HG03469 (cell line): Measurements from ENCODE around the gene SLC25A29.
"Not testable (repeated sequence)": the region's sequence is repeated elsewhere in the genome, so short reads cannot be mapped to it uniquely, and the experiment has no call there.

Experiments
- ATAC-seq: cut with Tn5 transposase; IDR thresholded peaks from one replicate; pipeline ENCODE4 v1.9.1; 2021; ENCODE audit warnings: mild to moderate bottlenecking, moderate library complexity, moderate number of reproducible peaks; ENCODE audit not compliant: unreplicated experiment

Gene SLC25A29

DNA sequence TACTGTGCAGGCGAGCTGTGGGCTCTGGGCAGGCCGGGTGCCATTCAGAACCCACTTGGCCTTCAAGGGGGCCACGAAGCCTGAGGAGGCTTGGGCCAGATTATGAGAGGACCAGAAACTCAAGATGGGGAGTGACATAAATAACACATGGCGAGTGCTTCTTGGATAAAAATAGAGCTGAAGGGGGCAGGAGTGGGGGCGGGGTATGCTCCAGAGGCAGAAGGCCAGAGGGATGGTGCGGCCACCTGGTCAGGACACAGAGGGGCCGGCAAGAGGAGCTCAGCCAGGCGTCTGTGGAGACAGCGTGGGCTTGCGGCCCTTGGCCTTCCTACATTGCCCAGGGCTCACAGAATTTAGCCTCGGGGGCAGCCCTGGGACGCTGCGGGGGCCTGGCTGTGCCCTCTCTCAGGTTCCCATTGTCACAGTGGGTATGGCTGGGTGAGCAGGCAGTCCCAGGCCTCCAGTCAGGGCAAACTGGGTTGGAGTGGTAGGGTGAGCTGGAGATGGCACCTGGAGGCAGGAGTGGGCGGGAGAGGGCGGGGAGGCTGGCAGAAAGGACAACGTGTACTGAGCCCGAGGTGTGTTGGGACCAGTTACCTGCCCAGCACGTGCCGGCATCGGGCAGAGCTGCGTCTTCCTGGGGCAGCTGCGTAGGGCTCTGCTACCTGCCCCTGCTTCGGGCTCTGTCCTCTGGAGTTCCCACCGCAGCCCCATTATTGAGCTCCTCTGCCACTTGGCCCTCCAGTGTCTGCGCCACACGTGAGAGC, 7.4 kb upstream of the SLC25A29 start:
- no peak for ATAC-seq

DNA sequence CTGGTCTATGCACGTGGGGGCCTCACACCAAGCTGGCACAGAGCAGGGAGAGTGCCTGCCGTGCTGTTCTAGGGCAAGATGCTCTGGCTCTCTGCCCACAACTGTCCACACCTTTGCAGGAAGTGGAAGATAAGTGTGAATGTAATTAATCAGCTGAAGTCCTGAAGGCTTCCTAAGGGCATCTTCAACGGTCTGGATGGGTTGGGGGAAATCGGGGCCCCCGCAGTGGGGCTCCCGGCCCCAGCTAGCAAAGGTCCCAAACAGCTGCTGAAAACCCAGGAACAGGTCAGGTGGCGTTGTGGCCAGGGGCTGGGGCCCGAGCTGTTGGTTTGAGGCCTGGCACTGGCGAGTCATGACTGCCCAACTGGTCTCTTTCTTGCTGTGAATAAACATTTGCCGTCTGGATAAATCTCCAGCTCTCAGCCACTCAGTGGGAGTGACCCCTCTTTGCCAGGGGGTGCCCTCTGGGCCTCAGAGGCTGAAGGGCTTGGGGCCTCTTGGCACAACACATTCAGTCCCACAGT, 6.7 kb upstream of the SLC25A29 start:
- no peak for ATAC-seq

DNA sequence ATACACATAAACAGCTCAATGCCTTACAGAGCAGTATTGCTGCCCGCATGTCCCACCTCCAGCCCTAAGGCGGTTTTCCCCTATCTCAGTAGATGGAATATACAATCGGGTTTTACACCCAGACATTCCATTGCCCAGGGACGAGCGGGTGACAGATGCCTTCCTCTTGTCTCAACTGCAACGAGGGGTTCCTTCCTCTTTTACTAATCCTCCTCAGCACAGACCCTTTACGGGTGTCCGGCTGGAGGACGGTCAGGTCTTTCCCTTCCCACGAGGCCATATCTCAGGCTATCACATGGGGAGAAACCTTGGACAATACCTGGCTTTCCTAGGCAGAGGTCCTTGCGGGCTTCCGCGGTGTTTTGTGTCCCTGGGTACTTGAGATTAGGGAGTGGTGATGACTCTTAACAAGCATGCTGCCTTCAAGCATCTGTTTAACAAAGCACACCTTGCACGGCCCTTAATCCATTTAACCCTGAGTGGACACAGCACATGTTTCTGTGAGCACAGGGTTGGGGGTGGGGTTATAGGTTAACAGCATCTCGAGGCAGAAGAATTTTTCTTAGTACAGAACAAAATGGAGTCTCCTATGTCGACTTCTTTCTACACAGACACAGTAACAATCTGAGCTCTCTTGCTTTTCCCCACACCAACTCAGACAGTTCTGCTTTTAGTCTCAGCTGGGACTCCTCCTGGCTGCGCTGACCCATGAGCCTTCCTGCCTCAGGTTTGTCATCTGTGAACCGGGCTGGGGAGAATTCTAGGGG, 6.0 kb upstream of the SLC25A29 start:
- not testable (repeated sequence) for ATAC-seq

DNA sequence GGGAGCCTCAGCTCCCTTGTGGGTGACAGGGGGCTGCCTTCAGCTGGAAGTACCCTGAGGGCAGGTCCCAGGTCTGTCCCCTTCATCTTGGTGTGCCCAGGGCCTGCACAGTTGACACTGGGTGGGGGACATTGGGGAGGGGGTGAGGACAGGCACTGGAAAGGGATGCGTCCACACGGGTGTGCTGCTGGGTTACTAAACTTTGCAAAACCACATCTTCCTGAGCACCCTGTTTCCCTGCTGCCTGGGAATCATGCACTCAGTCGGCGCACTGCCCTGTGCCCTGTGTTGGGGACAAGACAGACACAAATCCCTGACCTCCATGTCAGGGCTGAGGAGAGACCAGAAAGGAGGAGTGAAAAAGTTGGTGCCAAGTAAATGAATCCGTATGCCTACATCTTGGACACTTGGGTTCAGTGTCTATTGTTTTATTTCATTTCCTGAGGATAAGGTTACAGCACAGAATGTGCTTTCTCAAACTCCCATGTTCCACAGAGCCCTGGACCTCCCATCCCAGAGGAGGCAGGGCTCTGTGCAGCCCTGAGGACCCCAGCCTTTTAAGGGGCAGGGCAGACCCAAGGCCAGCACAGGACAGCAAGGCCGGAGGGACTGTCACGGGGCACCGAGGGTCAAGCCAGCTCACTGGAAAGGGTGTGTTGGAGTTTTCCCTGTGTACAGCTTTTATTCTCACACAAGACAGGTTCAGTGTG, 2.9 kb upstream of the SLC25A29 start:
- ATAC-seq: no peak

DNA sequence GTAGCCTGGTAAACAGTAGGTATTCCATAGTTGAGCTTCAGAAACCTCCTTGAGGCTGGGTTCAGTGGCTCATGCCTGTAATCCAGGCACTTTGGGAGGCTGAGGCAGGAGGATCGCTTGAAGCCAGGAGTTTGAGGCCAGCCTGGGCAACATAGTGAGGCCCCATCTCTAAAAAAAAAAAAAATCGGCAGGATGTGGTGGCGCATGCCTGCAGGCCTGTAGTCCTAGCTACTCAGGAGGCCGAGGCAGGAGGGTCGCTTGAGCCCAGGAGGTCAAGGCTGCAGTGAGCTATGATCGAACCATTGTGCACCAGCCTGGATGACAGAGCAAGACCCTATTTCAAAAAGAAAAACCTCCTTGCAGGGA, 2.2 kb upstream of the SLC25A29 start:
- ATAC-seq: not testable (repeated sequence)

DNA sequence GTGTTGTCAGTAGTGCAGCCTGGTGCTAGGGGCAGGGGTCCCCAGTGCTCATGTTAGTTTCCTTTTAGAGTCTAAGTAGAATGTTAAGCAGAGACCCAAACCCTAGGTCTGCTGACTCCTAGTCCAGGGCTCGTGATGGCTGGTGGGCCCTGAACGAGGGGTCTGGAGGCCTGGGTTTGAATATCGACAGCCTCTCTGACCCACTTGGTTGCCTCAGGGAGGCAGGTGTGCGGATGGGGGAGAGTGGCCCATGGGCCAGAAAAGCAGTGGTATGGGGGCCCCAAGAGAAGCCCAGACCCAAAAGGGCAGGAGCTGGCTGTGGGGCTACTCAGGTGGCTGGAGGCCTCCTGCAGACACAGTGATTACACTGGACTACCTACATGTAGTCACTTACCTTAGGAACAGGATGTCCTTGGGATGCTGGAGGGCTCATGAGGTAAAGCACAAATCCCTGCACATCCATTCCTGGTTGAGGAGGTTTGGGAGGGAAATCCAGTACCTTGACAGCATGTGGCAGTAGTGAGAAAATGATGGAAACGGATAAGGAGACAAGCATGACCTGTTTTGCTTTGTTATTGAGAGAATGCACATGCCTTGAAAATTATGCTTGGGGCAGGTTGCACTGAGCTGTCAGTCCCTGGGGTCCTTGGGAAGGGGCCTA, 1.7 kb upstream of the SLC25A29 start:
- ATAC-seq: no peak

DNA sequence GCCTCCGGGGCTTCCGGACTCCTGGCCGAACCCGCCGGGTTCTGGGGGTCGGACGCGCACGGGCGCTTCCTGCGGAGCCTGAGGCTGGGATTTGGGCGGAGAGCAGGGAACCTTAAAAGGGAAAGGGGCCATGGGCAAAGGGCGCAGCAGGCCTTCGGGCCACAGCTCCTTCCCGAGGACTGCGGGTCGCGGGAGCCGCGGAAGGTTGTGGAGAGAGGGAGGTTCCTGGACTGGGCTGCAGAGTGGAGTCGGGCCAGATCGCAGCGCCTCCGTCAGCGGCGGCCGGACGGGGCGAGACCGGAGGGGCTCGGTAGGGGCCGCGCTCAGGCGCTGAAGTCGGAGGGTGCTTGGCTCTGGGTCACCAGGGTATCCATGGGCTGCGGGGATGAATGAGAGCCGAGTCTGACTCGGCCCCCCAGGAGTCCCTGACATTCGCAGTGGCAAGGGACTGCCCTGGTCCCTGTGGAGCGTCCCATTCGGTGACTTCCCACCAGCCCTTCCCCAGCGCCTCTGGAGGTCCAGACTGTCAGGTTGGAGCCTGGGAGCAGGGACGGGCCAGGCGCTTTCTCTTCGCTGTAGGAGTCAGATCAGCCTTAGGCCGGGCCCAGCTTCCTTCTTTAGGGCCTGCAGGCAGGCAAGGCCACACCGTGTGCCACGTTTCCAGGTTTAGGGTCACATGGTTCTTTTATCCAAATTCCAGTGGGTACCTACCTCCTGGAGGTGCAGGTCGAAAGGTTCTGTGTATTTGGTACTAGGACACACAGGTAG, 938 bp upstream of the SLC25A29 start:
- no peak for ATAC-seq

DNA sequence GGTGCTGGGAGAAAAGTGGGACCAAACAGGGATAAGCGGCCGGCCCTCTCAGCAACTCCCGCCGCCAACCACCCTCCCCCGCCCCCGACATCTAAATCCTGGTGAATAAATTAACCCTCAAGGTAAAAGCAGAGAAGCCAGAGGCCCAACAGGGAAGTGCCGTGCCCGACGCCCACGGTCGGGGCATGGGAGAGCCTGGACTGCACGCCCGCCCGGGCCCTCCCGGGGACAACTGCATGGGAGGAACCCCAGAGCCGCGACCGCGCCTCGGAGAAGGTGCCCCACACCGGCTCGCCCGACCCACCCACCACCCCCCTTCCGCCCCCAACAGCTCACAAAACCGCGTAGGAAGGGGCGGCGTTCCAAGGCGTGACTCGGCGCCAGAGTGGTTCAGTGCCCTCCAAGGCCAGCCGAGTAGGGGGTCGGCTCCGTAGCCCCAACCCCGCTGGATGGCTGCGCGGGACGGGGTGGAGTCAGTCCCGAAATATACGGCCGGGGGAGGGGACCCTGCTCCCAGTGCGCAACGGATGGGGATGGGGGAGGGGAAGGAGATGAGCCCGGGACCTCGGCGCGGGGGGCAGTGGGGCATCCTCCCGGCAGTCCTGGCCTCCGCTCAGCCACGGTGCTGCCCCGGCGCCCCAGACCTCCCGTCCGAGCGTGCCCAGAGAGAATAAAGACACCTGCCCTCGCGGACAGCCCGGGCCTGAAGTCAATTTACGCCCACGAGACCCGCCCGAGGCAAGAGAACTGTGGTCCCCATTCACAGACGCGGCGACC, 732 bp downstream of the SLC25A29 start:
- ATAC-seq: no peak

DNA sequence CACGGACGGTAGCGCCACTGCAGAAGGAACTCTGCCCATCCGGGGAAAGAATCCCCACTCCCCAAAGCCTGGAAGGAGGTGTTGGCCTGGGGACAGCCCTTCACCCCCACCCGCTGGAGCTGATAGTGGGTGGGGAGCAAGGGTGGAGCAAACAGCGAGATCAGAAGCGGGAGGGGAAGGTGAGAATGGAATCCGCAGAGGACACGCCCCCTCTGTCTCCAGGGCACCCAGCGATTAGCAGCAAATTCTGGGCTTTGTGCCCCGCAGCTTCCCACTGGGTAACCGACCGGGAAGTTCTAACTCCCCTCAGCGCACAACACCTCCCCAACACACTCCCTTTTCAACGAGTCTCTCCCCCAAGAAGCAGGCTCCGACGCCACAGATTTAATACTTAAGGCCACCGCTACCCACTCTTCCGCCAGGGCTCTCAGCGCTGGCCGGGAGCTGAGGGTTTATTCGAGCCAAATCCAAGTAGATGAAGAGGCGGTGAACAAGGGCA, 1.4 kb downstream of the SLC25A29 start:
- no peak for ATAC-seq

DNA sequence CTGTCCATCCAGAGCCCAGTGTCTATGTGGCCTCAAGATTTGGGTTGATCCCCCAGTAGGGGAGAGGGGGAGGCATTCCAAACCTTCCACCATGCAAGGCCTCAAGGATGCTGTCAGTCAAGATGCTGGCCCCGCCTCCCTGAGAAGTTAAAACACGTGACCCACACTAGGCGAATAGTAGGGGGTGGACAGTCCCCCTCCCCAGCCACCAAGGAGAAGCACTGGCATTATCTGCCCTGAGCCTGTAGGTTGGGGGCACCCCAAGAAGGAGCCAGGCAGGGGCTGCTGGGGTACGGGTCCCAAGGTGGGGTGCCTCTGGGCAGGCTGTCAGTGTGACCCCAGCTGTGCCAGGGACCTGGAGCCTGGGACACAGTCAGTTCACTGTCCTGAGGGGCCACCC, 2.3 kb downstream of the SLC25A29 start:
- ATAC-seq: no peak

DNA sequence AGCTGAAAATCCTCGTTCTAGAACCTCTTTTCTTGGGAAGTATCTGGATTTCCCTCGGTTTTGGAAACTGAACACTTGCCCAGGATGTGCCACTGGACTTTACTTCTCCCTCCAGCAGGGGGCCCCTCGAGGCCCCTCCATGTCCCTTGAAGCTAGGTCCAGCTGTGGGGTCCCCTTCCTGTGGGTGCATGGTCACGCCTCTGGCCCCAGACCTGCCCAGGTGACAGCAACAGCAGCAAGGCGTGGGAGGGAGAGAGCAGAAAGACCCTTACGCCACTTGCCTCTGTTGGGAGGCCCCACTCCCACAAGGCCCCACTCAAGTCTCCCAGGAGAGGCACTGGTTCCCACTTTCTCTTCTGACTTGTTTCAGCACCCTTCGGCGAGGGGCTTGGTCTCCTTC, 3.1 kb downstream of the SLC25A29 start:
- no peak for ATAC-seq

DNA sequence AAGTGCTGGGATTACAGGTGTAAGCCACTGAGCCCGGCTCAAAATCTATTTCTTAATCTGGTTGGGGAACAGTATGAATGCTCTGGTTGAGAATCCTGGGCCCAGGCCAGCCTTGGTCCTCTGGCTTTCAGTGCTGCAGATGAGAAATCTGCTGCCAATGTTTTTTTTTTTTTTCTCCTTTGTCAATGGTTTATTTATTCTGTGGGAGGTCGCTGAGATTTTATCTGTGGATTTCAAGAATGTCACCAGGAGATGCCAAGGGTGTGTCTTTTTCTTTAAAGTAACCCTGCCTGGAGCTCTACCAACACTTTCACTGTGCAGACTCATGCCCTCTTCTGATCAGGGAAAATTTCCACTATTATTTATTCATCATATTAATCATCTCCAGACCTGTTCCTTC, 3.6 kb downstream of the SLC25A29 start:
- no peak for ATAC-seq

DNA sequence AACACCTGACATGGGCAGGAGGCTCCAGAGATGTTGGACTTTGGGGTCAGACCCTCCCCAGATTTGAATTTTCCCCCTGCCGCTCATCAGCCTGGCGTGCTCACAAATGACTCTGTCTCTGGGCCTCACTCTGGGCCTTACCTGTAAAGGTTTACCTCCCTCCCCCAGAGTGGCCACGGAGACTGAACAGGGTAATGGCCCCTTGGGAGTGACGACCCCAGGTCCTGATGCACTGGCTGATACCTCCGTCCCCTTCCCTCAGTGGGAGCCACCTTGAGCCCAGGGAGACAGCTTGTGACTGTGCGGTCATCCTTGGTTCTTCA, 7.0 kb downstream of the SLC25A29 start:
- ATAC-seq: no peak

DNA sequence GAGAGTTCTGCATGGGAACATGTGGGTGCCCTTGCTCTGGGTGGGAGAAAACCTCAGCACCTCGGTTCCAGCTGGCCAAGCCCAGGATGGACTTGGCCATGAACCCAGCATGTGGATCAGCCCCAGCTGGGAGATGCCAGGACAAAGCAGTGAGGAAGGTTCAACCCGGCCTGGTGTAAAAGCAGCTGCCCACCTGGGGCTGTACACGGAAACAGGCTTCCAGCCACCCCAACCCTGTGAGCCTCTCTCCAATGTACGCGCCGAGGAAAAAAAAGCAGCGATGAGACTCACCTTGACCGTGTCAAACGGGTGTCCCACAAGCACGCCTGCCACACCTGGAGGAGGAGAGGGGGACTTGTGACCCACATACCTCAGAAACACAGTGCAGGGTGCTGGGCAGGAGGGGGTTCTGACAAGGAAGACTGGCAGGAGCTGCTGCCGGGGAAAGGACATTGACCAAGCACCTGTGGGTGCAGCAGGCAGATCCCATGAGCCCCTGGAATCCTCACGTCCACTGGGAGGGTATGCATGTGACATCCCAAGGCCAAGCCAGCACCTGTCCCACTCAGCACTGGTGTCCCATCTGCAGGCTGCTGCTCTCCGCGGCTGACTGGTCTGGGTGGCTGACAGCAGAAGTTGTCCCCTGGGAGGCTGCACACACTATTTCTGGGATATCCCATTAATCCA, 7.5 kb downstream of the SLC25A29 start:
- ATAC-seq: no peak

DNA sequence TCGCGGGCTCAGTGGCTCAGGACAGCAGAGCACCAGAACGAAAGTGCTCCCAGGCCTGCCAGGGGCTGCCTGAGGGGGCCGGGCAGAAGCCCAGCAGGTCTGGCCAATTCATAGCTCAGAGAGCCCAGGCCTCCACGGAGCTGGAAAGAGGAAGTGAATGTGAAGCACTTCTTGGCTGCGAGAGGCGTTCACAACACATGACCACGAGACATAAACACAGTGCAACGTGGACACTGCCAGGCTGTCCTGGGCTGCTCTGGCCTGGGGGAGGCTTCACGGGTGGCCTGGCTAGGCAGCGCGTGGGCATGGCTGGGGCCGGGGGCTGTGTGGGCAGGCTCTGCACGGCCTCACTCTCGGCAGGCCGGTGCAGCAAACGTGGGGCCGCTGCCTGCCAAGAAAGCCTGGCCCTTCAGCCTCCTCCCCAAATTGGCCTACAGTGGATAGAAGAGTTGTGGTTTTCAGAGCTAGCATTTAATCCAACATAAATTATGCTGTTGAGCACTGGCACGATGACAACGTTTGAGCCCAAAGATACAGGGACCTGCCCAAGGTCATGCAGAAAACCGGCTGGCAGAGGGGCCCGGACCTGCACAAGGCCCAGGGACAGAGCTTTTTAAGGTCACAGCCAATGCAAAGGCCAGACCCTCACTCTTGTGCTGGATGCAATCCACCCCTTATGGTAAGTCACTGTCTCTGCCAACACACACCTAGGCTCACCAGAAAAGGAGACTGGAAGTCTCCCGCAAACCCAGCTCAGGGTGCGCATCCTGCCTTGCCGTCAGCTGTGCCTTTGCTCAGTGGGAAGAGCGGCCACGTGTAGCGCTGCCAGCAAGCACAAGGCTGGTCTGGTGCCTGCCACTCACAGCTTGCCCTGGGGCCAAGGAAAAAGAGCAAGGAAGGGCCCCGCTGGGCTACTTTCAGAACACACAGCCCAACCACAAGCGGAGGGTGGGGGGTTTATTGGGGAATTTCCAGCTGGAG, 8.6 kb downstream of the SLC25A29 start:
- ATAC-seq: peak; percentile 75

DNA sequence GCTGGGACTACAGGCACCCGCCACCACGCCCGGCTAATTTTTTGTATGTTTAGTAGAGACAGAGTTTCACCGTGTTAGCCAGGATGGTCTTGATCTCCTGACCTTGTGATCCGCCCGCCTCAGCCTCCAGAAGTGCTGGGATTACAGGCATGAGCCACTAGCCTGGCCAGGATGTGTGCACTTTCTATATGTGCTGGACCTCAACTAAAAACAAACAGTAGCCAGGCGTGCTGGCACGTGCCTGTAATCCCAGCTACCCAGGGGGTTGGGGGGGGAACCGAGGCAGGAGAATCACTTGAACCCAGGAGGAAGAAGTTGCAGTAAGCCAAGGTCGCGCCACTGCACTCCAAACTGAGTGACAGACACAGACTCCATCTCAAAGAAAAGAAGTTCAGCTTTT, 9.5 kb downstream of the SLC25A29 start:
- ATAC-seq: not testable (repeated sequence)

DNA sequence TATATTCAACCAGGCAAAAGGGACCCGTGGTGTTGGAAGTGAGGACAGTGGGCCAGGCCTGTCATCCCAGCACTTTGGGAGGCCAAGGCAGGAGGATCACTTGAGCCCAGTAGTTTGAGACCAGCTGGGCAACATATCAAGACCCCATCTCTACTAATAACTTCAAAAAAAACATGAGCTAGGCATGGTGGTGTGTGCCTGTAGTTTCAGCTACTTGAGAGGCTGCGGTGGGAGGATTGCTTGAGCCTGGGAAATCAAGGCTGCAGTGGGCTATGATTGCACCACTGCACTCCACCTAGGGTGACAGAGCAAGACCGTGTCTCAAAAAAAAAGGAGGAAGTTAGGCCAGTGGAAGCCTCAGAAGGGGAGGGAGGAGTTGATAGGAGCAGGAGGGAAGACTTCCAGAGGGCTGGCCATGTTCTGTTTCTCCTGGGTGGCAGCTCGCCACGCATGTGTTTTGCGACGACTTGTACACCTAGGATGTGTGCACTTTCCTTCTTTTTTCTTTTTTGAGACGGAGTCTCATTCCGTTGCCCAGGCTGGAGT, 10.1 kb downstream of the SLC25A29 start:
- no peak for ATAC-seq
